Stimulated activated CD4-positive, alpha-beta T cell treated with anti-CD3 and anti-CD28 coated beads, Interleukin-15, amount 100 ng/mL, for 48 hours (primary cell): ENCODE data around the gene SEPHS1.
A peak's percentile ranks its signal among the peaks of the same experiment; 100 is the strongest.
"Not testable (repeated sequence)": the region's sequence is repeated elsewhere in the genome, so short reads cannot be mapped to it uniquely, and the experiment has no call there.

Source experiments
- DNase-seq, 2 donors: peaks; one replicate each; pipeline ENCODE4 v3.0.0-alpha.2; 2020; ENCODE audit warnings: low read depth in 2 of 2

SEPHS1 gene

DNA sequence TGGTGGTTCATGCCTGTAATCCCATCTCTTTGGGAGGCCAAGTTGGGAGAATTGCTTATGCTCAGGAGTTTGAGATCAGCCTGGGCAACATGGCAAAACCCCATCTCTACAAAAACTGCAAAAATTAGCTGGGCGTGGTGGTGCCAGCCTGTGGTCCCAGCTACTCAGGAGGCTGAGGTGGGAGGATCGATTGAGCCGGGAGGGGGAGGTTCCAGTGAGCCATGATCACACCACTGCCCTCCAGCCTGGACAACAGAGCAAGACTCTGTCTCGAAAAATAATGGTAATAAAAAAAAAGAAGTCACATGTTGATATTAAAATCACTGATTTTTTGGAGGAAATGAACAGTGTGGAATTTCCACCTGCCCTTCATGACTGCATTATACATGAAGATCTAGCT lies 64.0 kb downstream of the SEPHS1 start:
- DNase-seq, result no peak

DNA sequence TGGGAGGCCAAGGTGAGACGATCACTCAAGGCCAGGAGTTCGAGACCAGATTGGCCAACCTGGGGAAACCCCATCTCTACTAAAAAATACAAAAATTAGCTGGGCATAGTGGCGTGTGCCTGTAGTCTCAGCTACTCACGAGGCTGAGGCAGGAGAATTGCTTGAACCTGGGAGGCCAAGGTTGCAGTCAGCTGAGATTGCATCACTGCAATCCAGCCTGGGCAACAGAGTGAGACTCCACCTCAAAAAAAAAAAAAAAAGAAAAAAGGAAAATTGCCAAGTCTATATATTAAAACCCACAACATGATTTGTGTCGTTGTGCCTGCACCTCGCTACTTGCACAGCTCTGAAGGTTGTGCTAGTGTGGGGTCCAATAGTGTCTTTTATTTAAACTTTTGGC lies 65.7 kb downstream of the SEPHS1 start:
- DNase-seq, result not testable (repeated sequence)

GRCh38 chr10:13276749-13277365 lies 71.2 kb downstream of the SEPHS1 start:
- no peak for DNase-seq

DNA sequence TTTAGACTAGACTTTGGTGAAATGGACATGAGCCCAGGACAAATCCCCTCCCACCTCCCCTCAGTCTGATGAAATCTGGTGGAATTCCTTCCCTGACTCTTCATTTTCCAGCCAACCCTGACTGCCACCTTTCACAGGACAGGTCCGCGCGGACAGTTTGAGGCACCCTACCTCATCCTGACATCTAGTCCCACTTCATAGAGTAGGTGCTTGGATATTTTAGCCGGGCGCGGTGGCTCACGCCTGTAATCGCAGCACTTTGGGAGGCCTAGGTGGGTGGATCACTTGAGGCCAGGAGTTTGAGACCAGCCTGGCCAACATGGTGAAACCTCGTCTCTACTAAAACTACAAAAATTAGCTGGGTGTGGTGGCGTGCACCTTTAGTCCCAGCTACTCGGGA lies 71.9 kb downstream of the SEPHS1 start:
- not testable (repeated sequence) for DNase-seq

GRCh38 chr10:13272164-13272571 lies 75.9 kb downstream of the SEPHS1 start:
- no peak for DNase-seq

- peak; percentile 15 to 36 for DNase-seq
These were observed 76.4 kb downstream of the SEPHS1 start for GRCh38 chr10:13271552-13272163.

DNA sequence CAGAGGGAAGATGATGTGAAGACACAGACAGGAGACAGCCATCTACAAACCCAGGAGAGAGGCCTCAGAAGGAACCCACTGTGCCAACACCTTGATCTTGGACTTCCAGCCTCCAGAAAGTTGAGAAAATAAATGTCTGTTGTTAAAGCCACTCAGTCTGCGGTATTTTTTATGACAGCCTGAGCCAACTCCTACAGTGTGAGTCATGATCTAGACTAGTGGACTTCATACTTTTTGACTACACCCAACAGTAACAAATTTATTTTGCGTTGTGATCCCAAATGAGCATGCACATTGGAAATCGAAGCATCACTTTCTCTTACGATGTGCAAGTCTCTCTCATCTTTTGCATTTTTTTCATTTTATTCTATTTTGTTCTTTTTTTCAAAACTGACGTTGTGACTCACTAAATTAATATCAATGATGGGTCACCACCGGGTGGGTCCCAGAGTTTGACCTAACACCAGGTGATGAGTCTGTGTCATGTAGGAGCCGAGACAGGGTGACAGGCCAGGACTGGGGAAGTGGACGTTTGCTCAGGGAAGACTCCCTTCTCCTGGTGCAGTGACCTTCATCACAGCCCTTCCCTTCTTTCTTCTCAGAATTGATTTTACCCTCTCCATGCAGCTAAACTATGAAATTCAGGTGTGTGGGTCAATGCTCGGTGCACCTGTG lies 77.1 kb downstream of the SEPHS1 start:
- DNase-seq, result no peak

GRCh38 chr10:13268841-13269240 lies 79.3 kb downstream of the SEPHS1 start:
- DNase-seq, result no peak

GRCh38 chr10:13268310-13268709 lies 79.8 kb downstream of the SEPHS1 start:
- DNase-seq, result no peak
